GM10248 (cell line): Measurements from ENCODE around the gene TMPRSS2.

Experiments
- CTCF ChIA-PET: fragments of 300-600 bp; sonication (Branson Sonifier 250); formaldehyde crosslinking; extraction: SDS; loops from one replicate; lab custom pipeline; 2021; ENCODE audit warnings: antibody characterized with exemption; lab: Yijun Ruan, JAX
- POLR2A ChIA-PET: fragments of 350-650 bp; sonication (Branson Sonifier 250); formaldehyde crosslinking; extraction: SDS; loops from one replicate; lab custom pipeline; 2020; ENCODE audit warnings: antibody characterized with exemption; lab: Yijun Ruan, JAX
- DNase-seq: peaks from one replicate; pipeline ENCODE4 v3.0.0; 2012; ENCODE audit errors: extremely low spot score
- TF ChIP-seq, protein P1 (sequence below): IDR thresholded peaks from 2 replicates; pipeline ENCODE4 v1.5.1; 2012; ENCODE audit warnings: mild to moderate bottlenecking, low read depth; ENCODE audit errors: extremely low read depth, missing control alignments, control extremely low read depth

The TMPRSS2 gene

DNA sequence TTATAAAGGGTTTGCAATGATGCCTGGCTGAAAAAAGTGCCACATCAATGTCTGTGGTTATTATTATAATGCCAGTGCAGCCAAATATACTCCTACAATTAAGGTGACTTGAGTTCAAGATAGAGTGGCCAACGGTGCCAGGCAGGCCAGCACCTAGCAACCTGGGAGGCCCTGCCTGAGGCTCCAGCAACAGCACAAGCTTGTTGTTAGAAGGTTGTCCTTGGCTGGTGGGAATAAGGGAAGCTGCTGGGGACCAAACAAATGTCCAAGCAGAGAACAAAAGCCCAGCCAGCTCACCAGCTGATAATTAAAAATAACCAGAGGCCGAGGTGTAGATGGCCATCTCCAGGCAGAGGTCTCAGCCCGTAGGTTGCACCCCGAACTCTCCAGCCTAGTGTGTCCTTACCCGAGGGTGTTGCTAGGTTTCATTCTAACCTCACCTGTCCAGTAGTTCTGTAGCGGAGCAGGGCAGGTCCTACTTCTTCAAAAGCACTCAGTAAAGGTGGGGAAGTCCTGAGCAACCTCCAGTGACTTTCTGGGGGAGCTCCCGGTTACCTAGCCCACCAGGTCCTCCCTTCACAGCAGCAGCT, 1.9 kb downstream of the TMPRSS2 start:
- peak; percentile 5 for DNase-seq
- TF ChIP-seq, protein P1, sequence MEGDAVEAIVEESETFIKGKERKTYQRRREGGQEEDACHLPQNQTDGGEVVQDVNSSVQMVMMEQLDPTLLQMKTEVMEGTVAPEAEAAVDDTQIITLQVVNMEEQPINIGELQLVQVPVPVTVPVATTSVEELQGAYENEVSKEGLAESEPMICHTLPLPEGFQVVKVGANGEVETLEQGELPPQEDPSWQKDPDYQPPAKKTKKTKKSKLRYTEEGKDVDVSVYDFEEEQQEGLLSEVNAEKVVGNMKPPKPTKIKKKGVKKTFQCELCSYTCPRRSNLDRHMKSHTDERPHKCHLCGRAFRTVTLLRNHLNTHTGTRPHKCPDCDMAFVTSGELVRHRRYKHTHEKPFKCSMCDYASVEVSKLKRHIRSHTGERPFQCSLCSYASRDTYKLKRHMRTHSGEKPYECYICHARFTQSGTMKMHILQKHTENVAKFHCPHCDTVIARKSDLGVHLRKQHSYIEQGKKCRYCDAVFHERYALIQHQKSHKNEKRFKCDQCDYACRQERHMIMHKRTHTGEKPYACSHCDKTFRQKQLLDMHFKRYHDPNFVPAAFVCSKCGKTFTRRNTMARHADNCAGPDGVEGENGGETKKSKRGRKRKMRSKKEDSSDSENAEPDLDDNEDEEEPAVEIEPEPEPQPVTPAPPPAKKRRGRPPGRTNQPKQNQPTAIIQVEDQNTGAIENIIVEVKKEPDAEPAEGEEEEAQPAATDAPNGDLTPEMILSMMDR, result no peak
- ChIA-PET POLR2A (no interaction called here), CTCF (no interaction called here)

DNA sequence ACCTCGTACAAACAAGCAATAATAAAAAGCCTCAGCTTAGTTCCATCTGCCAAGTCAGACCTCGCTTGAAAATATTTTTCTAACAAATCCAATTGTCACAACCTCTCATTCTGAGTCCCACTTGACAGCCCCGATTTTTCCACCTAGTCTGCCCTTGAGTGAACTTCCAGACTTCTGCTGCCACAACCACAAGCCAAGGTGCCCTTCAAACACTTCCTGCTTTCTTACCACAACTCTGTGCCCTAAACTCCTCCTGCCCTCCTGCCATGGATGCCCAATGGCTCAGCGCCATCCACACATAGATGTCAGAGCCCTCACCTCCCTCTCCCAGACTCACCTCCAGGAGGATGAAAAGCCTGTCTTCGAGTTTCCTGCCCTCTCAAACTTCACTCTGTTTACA, 3.9 kb downstream of the TMPRSS2 start:
- POLR2A ChIA-PET, result no interaction called here
- TF ChIP-seq, protein P1, result no peak

DNA sequence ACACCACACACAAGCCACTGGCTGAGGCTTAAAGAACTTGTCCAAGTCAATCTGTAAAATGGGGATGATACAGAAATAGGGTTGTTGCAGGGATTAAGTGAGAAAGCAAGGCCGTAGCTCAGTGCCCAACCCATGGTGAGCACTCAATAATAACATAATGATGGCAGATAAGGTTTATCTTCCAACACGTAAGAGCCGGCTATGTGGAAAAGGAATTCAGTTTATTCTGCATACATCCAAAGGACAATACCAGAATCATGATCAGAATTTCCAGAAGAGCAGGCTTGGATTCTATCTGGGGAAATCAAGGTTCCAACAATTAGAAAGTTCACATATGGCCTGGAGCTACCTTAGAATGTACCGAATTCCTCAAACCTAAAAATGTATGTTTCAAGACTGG, 4.6 kb downstream of the TMPRSS2 start:
- DNase-seq, result no peak
- TF ChIP-seq, protein P1, result no peak
- POLR2A ChIA-PET, result no interaction called here
- CTCF ChIA-PET, result no interaction called here

More for the DNA sequence above, 3.9 kb downstream of the TMPRSS2 start:
- CTCF ChIA-PET, result no interaction called here
- no peak for DNase-seq

DNA sequence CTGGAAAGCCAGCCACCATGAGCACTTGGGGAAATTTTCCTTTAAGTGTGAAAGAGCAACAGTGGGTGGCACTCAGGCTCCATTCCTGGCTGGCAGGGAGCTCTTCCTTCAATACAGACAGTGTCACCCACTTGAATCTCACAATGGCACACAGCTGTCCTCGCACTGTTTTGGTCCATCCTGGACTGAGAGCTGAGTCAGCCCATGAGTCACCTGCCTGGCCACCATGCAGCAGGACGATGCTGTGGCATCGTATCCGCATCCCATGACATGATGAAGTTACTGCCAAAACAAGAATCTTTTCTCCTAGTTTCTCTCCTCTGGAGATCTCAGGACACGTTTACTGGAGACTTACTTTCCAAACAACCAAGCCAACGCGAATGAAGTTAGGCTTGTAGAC, 6.0 kb downstream of the TMPRSS2 start:
- DNase-seq, result no peak
- POLR2A ChIA-PET, result no interaction called here
- CTCF ChIA-PET, result no interaction called here
- TF ChIP-seq, protein P1, result no peak

DNA sequence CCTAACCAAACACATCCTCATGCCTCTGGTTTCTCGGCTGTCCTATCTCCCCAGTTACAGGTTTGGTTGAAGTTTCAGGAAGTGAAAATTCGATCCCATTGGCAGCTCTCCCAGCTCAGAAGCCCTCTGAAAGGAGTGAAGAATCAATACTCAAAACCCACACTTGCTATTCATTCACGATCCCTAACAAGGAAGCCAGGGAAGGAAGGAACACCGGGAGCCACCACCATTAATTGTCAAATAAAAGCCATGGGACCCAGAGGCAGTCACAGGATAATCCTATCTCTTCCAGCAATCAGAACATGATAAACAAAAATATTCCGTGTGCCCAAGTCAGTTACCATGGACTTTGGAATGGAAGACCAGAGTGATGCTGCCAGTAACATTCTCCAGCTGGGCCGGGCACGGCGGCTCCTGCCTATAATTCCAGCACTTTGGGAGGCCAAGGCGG, 7.0 kb downstream of the TMPRSS2 start:
- ChIA-PET POLR2A (no interaction called here), CTCF (no interaction called here)
- TF ChIP-seq, protein P1, result no peak
- DNase-seq, result no peak

DNA sequence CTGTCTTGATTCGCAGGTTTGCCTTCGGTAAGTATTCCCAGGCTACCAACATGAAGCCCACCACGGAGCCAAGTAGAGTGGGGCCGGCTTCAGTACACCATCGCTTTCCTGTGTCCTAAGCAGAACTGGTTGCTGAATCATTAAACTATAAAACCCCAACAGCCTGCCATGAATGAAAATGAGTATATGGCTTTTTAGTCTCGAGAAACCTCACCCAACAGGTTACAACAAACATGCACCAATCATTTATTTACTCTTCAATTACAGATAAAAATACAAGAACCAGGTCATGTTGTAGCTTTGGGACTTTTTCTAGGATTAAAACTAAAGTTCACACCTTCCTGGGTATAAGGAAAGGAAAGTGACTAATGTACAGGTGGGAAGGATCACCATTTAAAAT, 7.6 kb downstream of the TMPRSS2 start:
- TF ChIP-seq, protein P1, result no peak
- ChIA-PET POLR2A (no interaction called here), CTCF (no interaction called here)
- DNase-seq, result no peak
